ENCODE measurements around the gene ADAT1. TPM values are rescaled to one million over a fixed set of nuclear protein-coding genes. Genes with fewer than 3 reads are reported as not detected.
A peak's percentile ranks its signal among the peaks of the same experiment; 100 is the strongest.

Gene ADAT1
- total and polyA plus RNA-seq, 2 of the 13 experiments (the other 11 are each of a cell fraction or from before 2014, with no cell fraction given): 18.4 to 40.8 TPM

GRCh38 chr16:75566040-75566757 is 56.9 kb downstream of the ADAT1 start, which contains the start of gene GABARAPL2 (continued):
- TF ChIP-seq THRA (CRISPR knock-in tag; IDR thresholded peaks at IDR 0.05; ENCODE audit: borderline replicate concordance): 0 out of 2 replicates have a peak, but pooled peaks have one; percentile 12
- peak; percentile 39; the same call in 1 of the 2 replicates for TF ChIP-seq ZBTB25 (CRISPR knock-in tag; IDR thresholded peaks at IDR 0.05)
- 0 out of 2 replicates have a peak, but pooled peaks have one; percentile 50 for TF ChIP-seq ZNF740 (CRISPR knock-in tag; IDR thresholded peaks at IDR 0.05)
- TF ChIP-seq CERS6 (CRISPR knock-in tag; IDR thresholded peaks at IDR 0.05): 0 out of 2 replicates have a peak, but pooled peaks have one; percentile 11
- TF ChIP-seq SMAD1 (CRISPR knock-in tag; IDR thresholded peaks at IDR 0.05; ENCODE audit: borderline replicate concordance, low read depth): peak; percentile 65; the same call in 1 of the 2 replicates
- peak; percentile 94 for TF ChIP-seq ASH2L (IDR thresholded peaks at IDR 0.05; ENCODE audit: insufficient read length, low read depth, low read length)
- TF ChIP-seq CENPX (CRISPR knock-in tag; IDR thresholded peaks at IDR 0.05): no peak
- TF ChIP-seq IRF9 (CRISPR knock-in tag; IDR thresholded peaks at IDR 0.05; ENCODE audit: borderline replicate concordance): 0 out of 2 replicates have a peak, but pooled peaks have one; percentile 32
- TF ChIP-seq ZNF619 (CRISPR knock-in tag; IDR thresholded peaks at IDR 0.05): peak; percentile 51; the same call in 1 of the 2 replicates
- peak; percentile 84 for TF ChIP-seq SPEN (CRISPR knock-in tag; IDR thresholded peaks at IDR 0.05; ENCODE audit: low read depth)
- TF ChIP-seq ZNF773 (CRISPR knock-in tag; IDR thresholded peaks at IDR 0.05; ENCODE audit: borderline replicate concordance): peak; percentile 16; the same call in 1 of the 2 replicates
- TF ChIP-seq TARDBP (CRISPR knock-in tag; IDR thresholded peaks at IDR 0.05): peak; percentile 38; the same call in 1 of the 2 replicates
- TF ChIP-seq IRF2 (CRISPR knock-in tag; IDR thresholded peaks at IDR 0.05): peak; percentile 62; the same call in 1 of the 2 replicates
- TF ChIP-seq SALL1 (CRISPR knock-in tag; IDR thresholded peaks at IDR 0.05): peak; percentile 84
- TF ChIP-seq GATAD1 (CRISPR knock-in tag; IDR thresholded peaks at IDR 0.05): peak; percentile 73
- no peak for TF ChIP-seq NFE2L1 (CRISPR knock-in tag; IDR thresholded peaks at IDR 0.05; ENCODE audit: borderline replicate concordance)
- no peak for TF ChIP-seq ZFP37 (CRISPR knock-in tag; IDR thresholded peaks at IDR 0.05; ENCODE audit: borderline replicate concordance)
- TF ChIP-seq NR2F6 (IDR thresholded peaks at IDR 0.05): no peak
- TF ChIP-seq NR2F6 (CRISPR knock-in tag; IDR thresholded peaks at IDR 0.05): peak; percentile 38; the same call in 1 of the 2 replicates
- peak; percentile 87 for TF ChIP-seq DMAP1 (CRISPR knock-in tag; IDR thresholded peaks at IDR 0.05)
- peak; percentile 93 for TF ChIP-seq ZGPAT (CRISPR knock-in tag; IDR thresholded peaks at IDR 0.05)
- TF ChIP-seq TMF1 (CRISPR knock-in tag; IDR thresholded peaks at IDR 0.05; ENCODE audit: low read depth): peak; percentile 43; the same call in 1 of the 2 replicates
- no peak for TF ChIP-seq ZNF121 (CRISPR knock-in tag; IDR thresholded peaks at IDR 0.05)
- peak; percentile 91 for TF ChIP-seq KDM2A (CRISPR knock-in tag; IDR thresholded peaks at IDR 0.05; ENCODE audit: borderline replicate concordance, low read depth)
